HEK293T (cell line): Measurements from ENCODE around the gene PCNX2.

ENCODE experiments used
- FOXM1 ChIP-seq: fragments of 450-650 bp; IDR thresholded peaks from 2 replicates; pipeline ENCODE4 v1.6.1; 2017; ENCODE audit warnings: mild to moderate bottlenecking, borderline replicate concordance
- L3MBTL2 ChIP-seq: fragments of 450-650 bp; conservative IDR thresholded peaks from 2 replicates; pipeline ENCODE4 v1.6.1; 2016; ENCODE audit warnings: mild to moderate bottlenecking
- LEF1 ChIP-seq: fragments of 450-650 bp; IDR thresholded peaks from 2 replicates; pipeline ENCODE4 v1.6.1; 2017; ENCODE audit warnings: mild to moderate bottlenecking, borderline replicate concordance

DNA sequence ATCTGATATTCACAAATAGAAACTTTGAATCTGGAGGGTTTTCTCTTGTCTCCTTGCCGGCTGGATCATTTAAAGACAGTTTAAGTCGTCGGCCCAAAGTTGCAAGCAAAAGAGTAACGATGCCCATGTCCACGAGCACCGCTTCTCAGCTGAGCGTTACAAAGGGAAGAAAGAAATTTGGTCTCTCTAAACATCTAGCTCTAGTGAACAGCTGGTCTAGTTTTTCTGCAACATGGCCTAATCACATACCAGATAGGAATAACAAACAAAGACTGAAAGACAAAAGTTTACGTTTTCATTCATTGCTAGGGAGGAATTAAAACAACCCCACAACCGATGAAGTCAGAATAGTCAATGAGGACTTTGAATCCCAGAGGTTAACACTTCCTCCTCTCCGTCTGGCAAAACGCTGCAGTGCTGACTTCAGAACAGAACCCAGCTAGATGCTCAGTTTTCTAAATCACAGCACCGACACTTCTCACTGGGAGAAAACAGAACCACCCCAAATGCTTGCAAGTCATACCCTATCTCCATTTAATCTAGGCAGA is 275.7 kb downstream of the PCNX2 start:
- TF ChIP-seq LEF1 (no peak), FOXM1 (no peak), L3MBTL2 (no peak)
